Trophoblast cell (in vitro differentiated cells and primary cell): ENCODE data around the gene KRT26.

Experiments used
- DNase-seq, 2 donors: peaks; one replicate each; pipeline ENCODE4 v3.0.0-alpha.2; 2016
- H2AFZ ChIP-seq: 2 replicates; pipeline ENCODE4 v1.6.1; 2013; ENCODE audit warnings: low read length, moderate library complexity, mild to moderate bottlenecking; ENCODE audit not compliant: insufficient read depth, poor library complexity
- H2AK5ac ChIP-seq: 2 replicates; pipeline ENCODE4 v1.6.1; 2013; ENCODE audit warnings: mild to moderate bottlenecking, low read length
- H2BK120ac ChIP-seq: 2 replicates; pipeline ENCODE4 v1.6.1; 2013; ENCODE audit warnings: low read length, mild to moderate bottlenecking, moderate library complexity; ENCODE audit not compliant: insufficient read depth, poor library complexity
- H2BK12ac ChIP-seq: 2 replicates; pipeline ENCODE4 v1.6.1; 2013; ENCODE audit warnings: mild to moderate bottlenecking, low read length, moderate library complexity
- H2BK5ac ChIP-seq: 2 replicates; pipeline ENCODE4 v1.6.1; 2013; ENCODE audit warnings: low read length, low read depth, moderate library complexity, mild to moderate bottlenecking; ENCODE audit not compliant: poor library complexity
- H3K14ac ChIP-seq: 2 replicates; pipeline ENCODE4 v1.6.1; 2013; ENCODE audit warnings: mild to moderate bottlenecking, low read length
- H3K18ac ChIP-seq: 2 replicates; pipeline ENCODE4 v1.6.1; 2013; ENCODE audit warnings: mild to moderate bottlenecking, low read length
- H3K23ac ChIP-seq: 2 replicates; pipeline ENCODE4 v1.6.1; 2013; ENCODE audit warnings: low read length
- H3K27ac ChIP-seq: 2 replicates; pipeline ENCODE4 v1.5.1; 2013; ENCODE audit warnings: low read depth, mild to moderate bottlenecking, inconsistent platforms, low read length, moderate library complexity
- H3K27me3 ChIP-seq: 2 replicates; pipeline ENCODE4 v1.6.1; 2013; ENCODE audit warnings: inconsistent platforms, mild to moderate bottlenecking, low read length, moderate library complexity; ENCODE audit not compliant: insufficient read depth
- H3K36me3 ChIP-seq, 2 experiments: 1 replicate in 1 of 2; 2 replicates in 1 of 2; pipeline ENCODE4 v1.6.1; 2013; ENCODE audit warnings: low read length in 2 of 2, mild to moderate bottlenecking in 2 of 2, moderate library complexity in 1 of 2; ENCODE audit not compliant: insufficient read depth in 2 of 2, control insufficient read depth in 1 of 2
- H3K4ac ChIP-seq: 2 replicates; pipeline ENCODE4 v1.6.1; 2013; ENCODE audit warnings: low read depth, mild to moderate bottlenecking, low read length, moderate library complexity
- H3K4me1 ChIP-seq, 2 experiments: 1 replicate in 1 of 2; 2 replicates in 1 of 2; pipeline ENCODE4 v1.6.1; 2013; ENCODE audit warnings: low read length in 2 of 2, mild to moderate bottlenecking in 2 of 2, moderate library complexity in 1 of 2; ENCODE audit not compliant: insufficient read depth in 2 of 2, control insufficient read depth in 1 of 2
- H3K4me2 ChIP-seq: 2 replicates; pipeline ENCODE4 v1.6.1; 2013; ENCODE audit warnings: inconsistent platforms, mild to moderate bottlenecking, low read length, moderate library complexity
- H3K4me3 ChIP-seq: 2 replicates; pipeline ENCODE4 v1.5.1; 2013; ENCODE audit warnings: mild to moderate bottlenecking, low read depth, low read length, inconsistent platforms
- H3K79me1 ChIP-seq: one replicate; pipeline ENCODE4 v1.6.1; 2013; ENCODE audit warnings: low read length
- H3K79me2 ChIP-seq: 2 replicates; pipeline ENCODE4 v1.6.1; 2013; ENCODE audit warnings: low read length, mild to moderate bottlenecking; ENCODE audit not compliant: control insufficient read depth, insufficient read depth, poor library complexity
- H3K9ac ChIP-seq: 2 replicates; pipeline ENCODE4 v1.6.1; 2013; ENCODE audit warnings: mild to moderate bottlenecking, low read length
- H3K9me3 ChIP-seq: 2 replicates; pipeline ENCODE4 v1.6.1; 2013; ENCODE audit warnings: low read depth, mild to moderate bottlenecking, control low read depth, inconsistent platforms, low read length; ENCODE audit not compliant: insufficient read depth
- H4K12ac ChIP-seq: 2 replicates; pipeline ENCODE4 v1.6.1; 2013; ENCODE audit warnings: low read depth, mild to moderate bottlenecking, low read length, moderate library complexity
- H4K8ac ChIP-seq: 2 replicates; pipeline ENCODE4 v1.6.1; 2013; ENCODE audit warnings: low read depth, mild to moderate bottlenecking, low read length, moderate library complexity
- H4K91ac ChIP-seq: one replicate; pipeline ENCODE4 v1.6.1; 2013; ENCODE audit warnings: low read depth, mild to moderate bottlenecking, low read length, moderate library complexity
- WGBS: extraction: QIAGEN DNeasy Blood & Tissue Kit; methylation state at CpG from one replicate; pipeline ENCODE4 v1.1.7; 2013; ENCODE audit warnings: missing lambda C conversion rate; ENCODE audit not compliant: insufficient read length, insufficient coverage; ENCODE audit errors: extremely low coverage; 5-methylcytosine and 5-hydroxymethylcytosine counted together

Gene KRT26

DNA sequence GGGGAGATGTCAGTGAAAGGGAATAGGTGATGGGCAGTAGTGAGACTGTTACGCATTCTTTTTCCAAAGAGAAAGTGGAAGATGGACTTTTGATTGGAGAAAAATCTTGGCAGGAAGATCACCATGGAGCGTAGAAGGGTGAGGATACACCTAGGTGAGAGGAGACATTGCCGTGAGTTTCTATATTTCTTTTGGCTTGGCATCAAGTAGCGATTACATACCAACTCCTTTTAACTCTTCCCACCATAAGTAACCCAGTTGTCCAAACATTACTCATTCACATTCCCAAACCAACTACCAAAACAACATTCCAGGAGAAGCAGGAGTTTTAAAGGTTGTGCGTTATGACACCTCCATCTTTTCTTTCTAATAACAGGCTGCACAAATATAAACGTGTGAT, 38.5 kb upstream of the KRT26 start:
- WGBS, result no CpG with 5 or more reads among the region's 6 CpGs
- Histone ChIP-seq H2BK12ac (no peak overlapping the region), H3K4me3 (no peak overlapping the region), H4K12ac (no peak overlapping the region), H3K79me2 (no peaks in the 10 kb centered on the region), H3K79me1 (no peaks in the 10 kb centered on the region), H2BK5ac (no peak overlapping the region), H3K23ac (peak overlapping the region; percentile 15), H3K4me1 (no peaks in the 10 kb centered on the region), H4K91ac (no peak overlapping the region), H2AFZ (no peak overlapping the region), H3K18ac (no peak overlapping the region), H3K14ac (no peak overlapping the region), H3K27ac (no peak overlapping the region), H3K27me3 (no peaks in the 10 kb centered on the region), H2BK120ac (no peak overlapping the region), H4K8ac (no peak overlapping the region), H2AK5ac (no peak overlapping the region), H3K4ac (no peak overlapping the region), H3K4me2 (no peak overlapping the region), H3K36me3 (no peaks in the 10 kb centered on the region), H3K9ac (no peak overlapping the region), H3K9me3 (no peaks in the 10 kb centered on the region)
- DNase-seq, result peak in 1 of 2 donors; percentile 16

DNA sequence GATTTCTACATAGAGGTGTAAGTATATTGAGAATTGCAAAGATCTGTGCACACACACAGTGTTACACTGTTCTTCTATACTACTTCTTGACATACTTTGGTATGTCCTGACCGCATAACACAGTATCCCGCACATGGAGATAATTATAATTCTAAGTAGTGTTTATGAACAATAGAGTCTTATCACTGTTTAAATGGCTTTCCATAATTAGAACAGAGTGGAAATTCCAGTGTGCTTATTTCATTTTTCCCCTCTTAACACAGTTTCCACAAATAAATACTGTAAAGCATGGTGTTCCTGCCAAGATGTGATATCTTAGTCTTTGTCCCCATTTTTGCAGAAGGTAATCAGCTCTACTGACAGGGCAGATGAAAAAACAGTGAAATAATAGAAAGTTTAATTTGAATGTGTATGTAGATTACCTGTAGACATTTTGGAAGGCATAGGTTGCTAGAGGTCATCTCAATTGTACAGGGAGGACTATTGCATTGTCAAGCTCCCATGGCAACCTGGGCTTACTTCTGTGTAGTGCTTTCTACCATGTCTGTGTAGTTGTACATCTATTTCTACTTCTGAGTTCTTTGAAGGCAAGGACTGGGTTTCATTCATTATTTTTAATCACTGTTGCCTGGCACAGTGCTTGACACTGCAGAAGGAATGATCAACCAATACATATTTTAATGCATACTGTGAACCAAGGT, 37.9 kb upstream of the KRT26 start:
- no peaks in the 10 kb centered on the region for H3K79me2 ChIP-seq
- no peak overlapping the region for H2BK120ac ChIP-seq
- H3K4me1 ChIP-seq, result no peaks in the 10 kb centered on the region
- H2BK12ac ChIP-seq, result no peak overlapping the region
- H3K27ac ChIP-seq, result no peak overlapping the region
- H3K23ac ChIP-seq, result no peak overlapping the region
- H3K9me3 ChIP-seq, result no peaks in the 10 kb centered on the region
- no peak overlapping the region for H2AK5ac ChIP-seq
- H3K4ac ChIP-seq, result no peak overlapping the region
- DNase-seq, result no peak
- H3K36me3 ChIP-seq, result no peaks in the 10 kb centered on the region
- no CpG with 5 or more reads among the region's 2 CpGs for WGBS
- no peak overlapping the region for H3K9ac ChIP-seq
- no peaks in the 10 kb centered on the region for H3K27me3 ChIP-seq
- H2AFZ ChIP-seq, result no peak overlapping the region
- no peak overlapping the region for H2BK5ac ChIP-seq
- H4K91ac ChIP-seq, result no peak overlapping the region
- H3K4me3 ChIP-seq, result no peak overlapping the region
- no peak overlapping the region for H3K4me2 ChIP-seq
- H3K14ac ChIP-seq, result no peak overlapping the region
- H3K79me1 ChIP-seq, result no peaks in the 10 kb centered on the region
- no peak overlapping the region for H3K18ac ChIP-seq
- no peak overlapping the region for H4K8ac ChIP-seq
- no peak overlapping the region for H4K12ac ChIP-seq

DNA sequence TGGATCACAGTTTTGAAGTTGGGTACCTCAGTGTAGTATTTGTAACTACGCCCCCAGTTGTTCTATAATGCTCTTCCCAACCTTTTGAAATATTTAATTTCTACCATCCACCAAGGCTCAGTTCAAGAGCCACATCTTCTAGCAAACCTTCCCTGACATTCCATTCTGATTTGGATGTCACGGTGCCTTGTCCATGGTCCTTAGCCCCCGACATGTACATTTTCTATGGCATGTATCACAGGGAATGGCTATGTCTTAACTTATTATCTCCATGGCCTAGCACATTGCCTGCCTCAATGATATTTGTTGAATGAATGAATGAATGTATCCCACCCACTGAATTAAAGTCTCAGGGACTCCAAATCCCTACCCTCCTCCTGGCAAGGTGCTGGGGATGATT, 34.1 kb upstream of the KRT26 start:
- no peak overlapping the region for H2AFZ ChIP-seq
- H2AK5ac ChIP-seq, result no peak overlapping the region
- no peak overlapping the region for H3K14ac ChIP-seq
- no peak overlapping the region for H3K18ac ChIP-seq
- no peaks in the 10 kb centered on the region for H3K79me2 ChIP-seq
- H2BK120ac ChIP-seq, result no peak overlapping the region
- H3K27me3 ChIP-seq, result no peaks in the 10 kb centered on the region
- no peaks in the 10 kb centered on the region for H3K4me1 ChIP-seq
- no peak overlapping the region for H4K91ac ChIP-seq
- WGBS, result no CpG with 5 or more reads among the region's 3 CpGs
- no peak overlapping the region for H3K4me3 ChIP-seq
- no peak overlapping the region for H3K27ac ChIP-seq
- no peak overlapping the region for H4K12ac ChIP-seq
- no peak overlapping the region for H3K9ac ChIP-seq
- H3K23ac ChIP-seq, result no peak overlapping the region
- no peak overlapping the region for H3K4ac ChIP-seq
- no peaks in the 10 kb centered on the region for H3K36me3 ChIP-seq
- no peak overlapping the region for H4K8ac ChIP-seq
- no peaks in the 10 kb centered on the region for H3K9me3 ChIP-seq
- no peak overlapping the region for H2BK5ac ChIP-seq
- no peak overlapping the region for H2BK12ac ChIP-seq
- no peak overlapping the region for H3K4me2 ChIP-seq
- DNase-seq, result no peak
- H3K79me1 ChIP-seq, result no peaks in the 10 kb centered on the region

DNA sequence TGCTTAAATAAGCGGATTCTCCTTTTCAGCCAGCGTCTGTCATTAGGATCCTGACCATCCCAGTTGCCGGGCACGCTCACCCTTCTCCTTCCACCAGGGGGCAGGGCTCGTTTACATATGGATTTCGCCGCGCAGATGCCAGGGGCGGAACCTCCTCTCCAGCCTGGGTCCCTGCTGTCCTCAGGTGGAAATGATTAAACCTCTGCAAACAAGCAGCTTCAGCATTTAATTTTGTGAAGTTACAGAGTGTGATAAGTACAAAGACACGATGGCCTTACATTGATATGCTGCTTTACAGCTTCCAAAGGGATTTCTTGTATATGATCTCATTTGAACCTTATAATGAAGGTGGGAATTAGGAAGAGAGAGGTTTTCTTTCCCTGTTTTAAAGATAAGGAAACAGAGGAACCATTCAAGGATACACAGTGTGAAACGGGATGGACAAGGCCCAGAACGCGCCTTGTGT, 31.6 kb upstream of the KRT26 start:
- H3K9me3 ChIP-seq, result no peaks in the 10 kb centered on the region
- H4K8ac ChIP-seq, result no peak overlapping the region
- H4K91ac ChIP-seq, result no peak overlapping the region
- H4K12ac ChIP-seq, result no peak overlapping the region
- no peaks in the 10 kb centered on the region for H3K79me1 ChIP-seq
- no peak overlapping the region for H3K4ac ChIP-seq
- H3K4me2 ChIP-seq, result no peak overlapping the region
- WGBS, result no CpG with 5 or more reads among the region's 13 CpGs
- H3K23ac ChIP-seq, result no peak overlapping the region
- no peak overlapping the region for H2BK12ac ChIP-seq
- H2BK5ac ChIP-seq, result no peak overlapping the region
- H2AK5ac ChIP-seq, result no peak overlapping the region
- H2BK120ac ChIP-seq, result no peak overlapping the region
- H3K4me1 ChIP-seq, result no peaks in the 10 kb centered on the region
- no peaks in the 10 kb centered on the region for H3K79me2 ChIP-seq
- H3K36me3 ChIP-seq, result no peaks in the 10 kb centered on the region
- no peak overlapping the region for H3K27ac ChIP-seq
- no peak overlapping the region for H3K18ac ChIP-seq
- no peak overlapping the region for H3K9ac ChIP-seq
- H2AFZ ChIP-seq, result no peak overlapping the region
- peak; percentile 73 to 89 for DNase-seq
- H3K4me3 ChIP-seq, result no peak overlapping the region
- no peaks in the 10 kb centered on the region for H3K27me3 ChIP-seq
- H3K14ac ChIP-seq, result no peak overlapping the region
